Middle frontal gyrus (tissue), 1 donor: ENCODE measurements around the gene ZNF471.

ENCODE experiments used
- DNase-seq: peaks from one replicate; pipeline ENCODE4 v3.0.0-alpha.2; 2015; ENCODE audit warnings: low spot score; ENCODE audit errors: extremely low spot score

ZNF471 gene

GRCh38 chr19:56507446-56508289, at the start of gene ZNF471:
Gene ZNF471, plus strand, starts transcription at chr19:56507855. Its CDS starts 3,717 bp downstream, at chr19:56511572.
- DNase-seq = peak; percentile 98

GRCh38 chr19:56474308-56474707, 33.3 kb upstream of the ZNF471 start:
- no peak for DNase-seq

GRCh38 chr19:56476093-56476492, 31.6 kb upstream of the ZNF471 start:
- no peak for DNase-seq

GRCh38 chr19:56476651-56477428, 30.8 kb upstream of the ZNF471 start, which contains the start of gene ZNF667:
Gene ZNF667, minus strand, starts transcription at chr19:56477345. Its CDS starts 14,975 bp downstream, at chr19:56462370.
- peak; percentile 5 for DNase-seq

GRCh38 chr19:56477429-56478338, 30.0 kb upstream of the ZNF471 start:
- peak; percentile 71 for DNase-seq

GRCh38 chr19:56491399-56491798, 16.3 kb upstream of the ZNF471 start:
- DNase-seq = no peak

GRCh38 chr19:56504581-56504980, 3.1 kb upstream of the ZNF471 start:
- no peak for DNase-seq

GRCh38 chr19:56508290-56508778, 679 bp downstream of the ZNF471 start:
- DNase-seq = no peak

GRCh38 chr19:56525214-56525860, 17.7 kb downstream of the ZNF471 start:
- no peak for DNase-seq

- no peak for DNase-seq
Measured at GRCh38 chr19:56537442-56537841, 29.8 kb downstream of the ZNF471 start.

GRCh38 chr19:56538254-56538760, 30.7 kb downstream of the ZNF471 start:
- DNase-seq = peak; percentile 64

GRCh38 chr19:56538761-56539263, 31.2 kb downstream of the ZNF471 start, which contains the start of gene ZFP28:
Gene ZFP28, plus strand, starts transcription at chr19:56538948. Its CDS starts 71 bp downstream, at chr19:56539019.
- no peak for DNase-seq

GRCh38 chr19:56543776-56544175, 36.1 kb downstream of the ZNF471 start:
- DNase-seq = no peak

GRCh38 chr19:56547535-56547934, 39.9 kb downstream of the ZNF471 start:
- no peak for DNase-seq

GRCh38 chr19:56554272-56554869, 46.7 kb downstream of the ZNF471 start:
- no peak for DNase-seq

GRCh38 chr19:56562766-56563165, 55.1 kb downstream of the ZNF471 start:
- DNase-seq = no peak

GRCh38 chr19:56566904-56567273, 59.2 kb downstream of the ZNF471 start:
- peak; percentile 7 for DNase-seq

- DNase-seq = peak; percentile 88
Measured at GRCh38 chr19:56567274-56568120, 59.8 kb downstream of the ZNF471 start, which contains the start of gene ZNF470. Gene ZNF470, plus strand, starts transcription at chr19:56567468. Its CDS starts 2,844 bp downstream, at chr19:56570312.

- DNase-seq = no peak
Measured at GRCh38 chr19:56572589-56572988, 64.9 kb downstream of the ZNF471 start.
